Femur (tissue), 1 donor: ENCODE data around the gene EPN2.
A peak's percentile ranks its signal among the peaks of the same experiment; 100 is the strongest.

Source experiments
- DNase-seq: peaks from one replicate; pipeline ENCODE4 v3.0.0-alpha.2; 2017

The EPN2 gene

DNA sequence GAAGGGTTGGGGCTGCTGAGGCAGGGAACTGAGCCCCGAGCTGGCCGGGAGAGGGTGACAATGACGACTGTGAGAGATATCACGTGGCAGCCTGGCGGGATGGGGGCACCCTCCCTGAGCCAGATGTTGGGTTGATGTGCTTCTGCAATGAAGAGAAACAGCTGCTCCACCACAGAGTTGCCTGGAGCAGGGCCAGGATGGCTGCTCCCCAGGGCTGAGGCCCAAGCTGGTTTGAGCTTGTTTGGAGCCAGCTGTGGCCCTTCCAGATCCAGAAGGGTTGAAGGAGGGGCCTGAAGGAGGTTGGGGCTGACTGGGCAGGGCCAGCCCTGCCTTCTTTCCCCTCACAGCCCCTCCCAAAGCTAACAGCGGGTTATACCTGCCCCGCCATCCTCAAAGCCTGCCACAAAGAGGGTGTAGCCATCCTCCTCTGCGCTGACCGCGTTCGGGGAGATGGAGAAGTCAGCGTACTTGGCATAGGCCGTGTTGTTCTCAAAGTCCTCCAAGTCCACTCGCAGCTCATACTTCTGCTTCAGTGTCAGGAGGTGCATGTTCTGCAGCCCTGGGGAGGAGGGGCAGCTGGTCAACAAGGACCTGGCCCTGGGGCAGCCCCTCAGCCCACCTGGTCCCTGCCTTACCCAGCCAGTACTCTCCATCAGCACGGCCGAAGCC is 147.7 kb downstream of the EPN2 start:
- peak; percentile 94 for DNase-seq

DNA sequence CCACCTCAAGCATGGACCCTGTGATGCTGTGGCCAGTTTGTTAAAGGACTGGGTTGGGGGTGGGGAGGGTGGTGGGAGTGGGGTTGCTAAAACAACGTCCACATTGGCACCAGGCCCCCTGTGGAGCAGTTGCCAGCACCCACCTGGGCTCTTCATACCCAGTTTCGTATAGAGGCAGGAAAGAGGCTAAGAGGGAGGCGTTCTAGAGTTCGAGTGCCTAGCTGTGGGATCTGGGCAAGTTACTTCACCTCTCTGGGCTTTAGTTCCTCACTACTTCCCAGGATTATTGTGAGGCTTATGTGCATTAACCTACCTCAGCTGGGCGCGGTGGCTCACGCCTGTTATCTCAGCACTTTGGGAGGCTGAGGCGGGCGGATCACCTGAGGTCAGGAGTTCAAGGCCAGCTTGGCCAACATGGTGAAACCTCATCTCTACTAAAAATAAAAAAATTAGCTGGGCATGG is 148.4 kb downstream of the EPN2 start:
- DNase-seq, result peak; percentile 39
